ENCODE data around the gene VMP1.
"Not testable (repeated sequence)": the region's sequence is repeated elsewhere in the genome, so short reads cannot be mapped to it uniquely, and the experiment has no call there.

Gene VMP1

DNA sequence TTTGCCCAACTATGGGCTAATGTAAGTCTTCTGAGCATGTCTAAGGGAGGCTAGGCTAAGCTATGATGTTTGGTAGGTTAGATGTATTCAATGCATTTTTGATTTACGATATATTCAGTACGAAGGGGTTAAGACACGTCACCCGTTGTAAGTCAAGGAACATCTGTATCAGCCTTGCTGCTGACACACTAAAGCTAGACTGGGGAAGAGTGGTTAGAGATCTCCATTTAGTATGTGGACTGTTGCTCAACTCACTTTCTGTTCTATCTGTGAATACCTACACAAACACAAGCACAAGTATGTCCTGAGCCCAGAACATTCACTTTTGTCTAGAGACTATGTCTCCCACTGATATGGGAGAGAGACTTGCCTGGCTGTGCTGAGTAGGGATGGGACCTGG is 71.5 kb downstream of the VMP1 start:
- DNase-seq (ENCODE audit: low read depth in 2 of 2): no peak

DNA sequence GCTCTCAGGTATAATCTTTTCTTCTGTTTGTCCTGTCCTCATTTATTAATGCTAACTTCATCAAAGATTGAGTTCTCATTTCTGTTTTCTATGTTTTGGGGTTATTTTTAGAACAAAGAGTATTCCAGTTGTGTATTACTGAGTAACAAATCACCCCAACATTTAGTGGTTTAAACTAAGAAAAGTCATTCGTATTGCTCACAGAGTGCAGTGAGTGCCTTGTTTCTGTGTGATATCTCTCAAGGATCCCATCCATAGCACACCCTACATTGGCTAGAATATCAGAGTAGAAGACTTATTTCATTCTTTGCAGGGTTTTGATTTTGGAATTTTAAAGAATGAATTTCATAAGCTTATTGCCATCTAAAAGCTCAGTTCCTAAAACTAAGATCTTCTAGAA is 72.1 kb downstream of the VMP1 start:
- no peak for DNase-seq (ENCODE audit: low read depth in 2 of 2)

DNA sequence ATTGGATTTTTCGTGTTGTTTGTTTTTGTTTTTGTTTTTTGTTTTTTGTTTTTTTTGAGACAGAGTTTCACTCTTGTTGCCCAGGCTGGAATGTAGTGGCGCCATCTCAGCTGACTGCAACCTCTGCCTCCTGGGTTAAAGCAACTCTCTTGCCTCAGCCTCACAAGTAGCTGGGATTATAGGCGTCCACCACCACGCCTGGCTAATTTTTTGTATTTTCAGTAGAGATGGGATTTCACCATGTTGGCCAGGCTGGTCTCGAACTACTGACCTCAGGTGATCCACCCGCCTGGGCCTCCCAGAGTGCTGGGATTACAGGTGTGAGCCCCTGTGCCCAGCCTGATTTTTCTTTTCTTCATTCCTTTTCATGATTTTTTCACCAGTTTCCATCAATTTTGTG is 73.1 kb downstream of the VMP1 start:
- DNase-seq (ENCODE audit: low read depth in 2 of 2): not testable (repeated sequence)

DNA sequence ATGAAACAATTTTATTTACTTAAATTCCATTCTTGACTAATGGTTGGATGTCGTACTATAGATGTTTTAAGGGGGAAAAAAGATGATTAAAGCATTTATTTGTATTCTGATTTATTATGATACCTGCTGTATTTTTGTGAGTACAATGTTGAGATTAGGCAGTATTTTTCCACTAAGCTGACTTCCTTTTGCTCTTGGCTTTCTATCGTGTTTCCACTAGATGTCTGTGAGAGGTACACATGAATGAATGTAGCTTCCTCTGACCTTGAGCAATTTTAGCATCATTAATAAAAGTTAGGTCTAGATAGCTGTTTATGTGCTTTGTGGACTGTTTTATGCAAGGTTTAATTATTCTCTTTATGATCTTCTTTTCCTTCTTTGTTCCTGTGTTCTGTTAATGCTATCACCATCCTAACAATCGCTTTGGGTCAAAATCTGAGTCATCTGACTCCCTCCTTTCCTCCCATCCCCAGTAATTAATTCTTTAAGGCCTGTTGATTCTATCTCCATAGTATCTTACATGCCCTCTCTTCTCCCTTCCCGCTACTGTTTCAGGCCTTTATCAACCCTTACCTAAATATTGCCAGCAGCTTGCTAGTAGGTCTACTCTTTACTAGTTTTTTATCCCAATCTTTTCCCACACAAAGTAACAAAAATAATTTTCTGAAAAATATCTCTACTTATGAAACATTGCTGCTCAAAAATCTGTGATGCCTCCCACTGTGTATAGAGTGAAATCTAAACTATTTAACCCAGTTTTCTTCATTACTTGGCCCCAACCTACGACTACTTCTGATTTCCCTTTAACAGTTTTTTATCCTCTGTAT is 76.0 kb downstream of the VMP1 start:
- DNase-seq (ENCODE audit: low read depth in 2 of 2): no peak

DNA sequence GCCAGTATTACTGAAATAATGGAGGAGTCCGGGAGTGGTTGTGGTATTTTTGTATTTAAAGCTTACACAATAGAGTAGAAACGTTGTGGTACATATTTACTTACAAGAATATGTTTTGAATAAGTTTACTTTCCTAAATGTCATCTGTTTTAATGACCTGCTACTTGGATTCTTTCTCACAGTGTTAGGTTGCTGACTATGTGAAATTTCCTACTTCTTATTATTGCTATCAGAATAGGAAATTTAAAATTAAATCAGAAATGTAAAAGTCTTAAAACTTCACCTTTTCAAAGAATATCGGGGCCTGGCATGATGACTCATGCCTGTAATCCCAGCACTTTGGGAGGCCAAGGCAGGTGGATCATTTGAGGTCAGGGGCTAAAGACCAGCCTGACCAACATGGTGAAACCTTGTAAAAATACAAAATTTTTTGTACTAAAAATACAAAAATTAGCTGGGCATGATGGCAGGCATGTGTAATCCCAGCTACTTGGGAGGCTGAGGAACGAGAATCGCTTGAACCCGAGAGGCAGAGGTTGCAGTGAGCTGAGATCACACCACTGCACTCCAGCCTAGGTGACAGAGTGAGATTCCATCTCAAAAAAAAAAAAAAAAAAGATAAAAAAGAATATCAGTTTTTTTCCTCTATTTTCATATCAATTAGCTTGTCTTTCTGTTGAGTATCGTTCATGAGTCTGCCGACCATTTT is 77.8 kb downstream of the VMP1 start:
- DNase-seq (ENCODE audit: low read depth in 2 of 2): no peak

DNA sequence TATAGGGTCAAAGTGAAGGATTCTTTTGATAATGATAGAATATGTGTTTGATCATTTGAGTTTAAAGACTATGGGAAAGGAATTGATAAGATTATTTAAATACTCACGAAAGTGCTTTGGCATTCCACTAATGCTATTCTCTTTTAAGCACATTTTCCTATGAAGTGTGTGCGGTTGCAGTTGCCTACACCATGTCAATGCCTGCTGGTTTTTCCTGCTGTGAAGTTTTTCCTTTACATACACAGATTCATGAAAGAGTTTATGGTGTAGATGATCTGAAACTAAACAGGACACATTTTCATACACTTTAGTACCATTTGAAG is 78.7 kb downstream of the VMP1 start:
- no peak for DNase-seq (ENCODE audit: low read depth in 2 of 2)

DNA sequence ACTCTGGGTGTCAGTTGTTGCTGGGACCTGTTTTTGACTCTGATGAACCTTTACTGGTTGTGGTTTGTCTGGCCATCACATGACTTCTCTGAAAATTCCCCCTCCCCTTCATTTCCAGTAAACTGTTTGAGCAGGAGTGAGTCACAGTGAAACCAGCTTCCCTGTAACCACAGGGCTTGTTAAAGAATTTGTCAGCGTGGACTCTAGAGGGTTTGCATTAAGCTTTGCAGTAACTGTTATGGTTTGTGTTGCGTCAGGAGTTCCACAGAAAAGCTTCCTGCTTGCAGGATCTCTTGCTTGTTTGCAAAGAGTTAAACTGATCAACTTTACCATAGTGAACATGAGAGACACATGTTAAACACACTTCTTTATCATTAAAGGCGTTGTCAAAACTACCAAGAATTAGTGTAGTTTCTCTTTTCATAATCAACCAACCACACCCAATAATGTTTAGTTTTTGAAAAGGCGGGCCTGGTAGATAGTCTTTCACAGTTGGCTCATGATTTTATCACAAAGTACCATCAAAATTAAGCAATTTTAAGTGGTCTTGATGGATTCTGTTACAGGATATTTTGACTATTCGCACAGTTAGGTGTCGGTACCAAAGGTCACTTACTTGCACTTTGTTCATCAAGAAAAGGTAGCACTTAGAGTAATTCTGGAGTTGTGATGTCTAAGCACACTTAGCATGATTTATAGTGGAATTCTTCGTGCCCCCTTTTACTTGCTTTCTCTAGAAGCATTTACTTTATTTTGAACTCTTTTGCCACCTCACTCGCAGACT is 79.3 kb downstream of the VMP1 start:
- DNase-seq (ENCODE audit: low read depth in 2 of 2): peak; percentile 30 to 81

DNA sequence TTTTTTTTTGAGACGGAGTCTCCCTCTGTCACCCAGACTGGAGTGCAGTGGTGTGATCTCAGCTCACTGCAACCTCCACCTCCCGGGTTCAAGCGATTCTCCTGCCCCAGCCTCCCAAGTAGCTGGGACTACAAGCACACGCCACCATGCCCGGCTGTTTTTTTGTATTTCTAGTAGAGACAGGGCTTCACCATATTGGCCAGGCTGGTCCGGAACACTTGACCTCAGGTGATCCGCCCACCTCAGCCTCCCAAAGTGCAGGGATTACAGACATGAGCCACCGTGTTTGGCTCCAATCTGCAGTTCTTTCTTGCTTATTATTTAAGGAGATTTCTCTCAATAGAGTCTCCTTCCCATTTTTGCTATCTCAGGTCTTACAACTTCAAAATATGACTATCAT is 82.4 kb downstream of the VMP1 start:
- DNase-seq (ENCODE audit: low read depth in 2 of 2): not testable (repeated sequence)

DNA sequence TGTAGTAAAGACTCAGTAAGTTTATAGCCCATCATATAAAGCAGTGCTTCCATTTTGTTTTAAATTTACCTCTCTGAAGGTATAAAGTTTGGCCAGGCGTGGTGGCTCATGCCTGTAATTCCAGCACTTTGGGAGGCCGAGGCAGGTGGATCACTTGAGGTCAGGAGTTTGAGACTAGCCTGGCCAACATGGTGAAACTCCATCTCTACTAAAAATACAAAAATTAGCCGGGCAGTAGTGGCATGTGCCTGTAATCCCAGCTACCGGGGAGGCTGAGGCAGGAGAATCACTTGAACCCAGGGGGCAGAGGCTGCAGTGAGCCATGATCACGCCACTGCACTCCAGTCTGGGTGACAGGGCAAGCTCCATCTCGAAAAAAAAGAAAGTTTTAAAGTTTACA is 83.0 kb downstream of the VMP1 start:
- DNase-seq (ENCODE audit: low read depth in 2 of 2): not testable (repeated sequence)

DNA sequence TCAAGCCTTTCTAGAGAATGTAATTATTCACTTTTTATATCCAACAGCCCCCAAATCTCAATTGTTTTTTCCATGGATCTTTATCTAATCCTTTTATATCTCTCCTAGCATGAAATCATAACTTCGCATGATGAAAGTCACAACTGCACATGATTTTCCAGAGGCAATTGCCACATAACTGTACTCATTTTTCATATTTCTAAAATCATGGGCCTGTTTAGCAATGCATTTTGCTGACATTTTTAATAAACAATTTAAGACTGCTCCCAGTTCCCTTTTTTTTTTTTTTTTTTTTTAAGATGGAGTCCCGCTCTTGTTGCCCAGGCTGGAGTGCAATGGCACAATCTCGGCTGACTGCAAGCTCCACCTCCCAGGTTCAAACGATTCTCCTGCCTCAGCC is 83.5 kb downstream of the VMP1 start:
- no peak for DNase-seq (ENCODE audit: low read depth in 2 of 2)

DNA sequence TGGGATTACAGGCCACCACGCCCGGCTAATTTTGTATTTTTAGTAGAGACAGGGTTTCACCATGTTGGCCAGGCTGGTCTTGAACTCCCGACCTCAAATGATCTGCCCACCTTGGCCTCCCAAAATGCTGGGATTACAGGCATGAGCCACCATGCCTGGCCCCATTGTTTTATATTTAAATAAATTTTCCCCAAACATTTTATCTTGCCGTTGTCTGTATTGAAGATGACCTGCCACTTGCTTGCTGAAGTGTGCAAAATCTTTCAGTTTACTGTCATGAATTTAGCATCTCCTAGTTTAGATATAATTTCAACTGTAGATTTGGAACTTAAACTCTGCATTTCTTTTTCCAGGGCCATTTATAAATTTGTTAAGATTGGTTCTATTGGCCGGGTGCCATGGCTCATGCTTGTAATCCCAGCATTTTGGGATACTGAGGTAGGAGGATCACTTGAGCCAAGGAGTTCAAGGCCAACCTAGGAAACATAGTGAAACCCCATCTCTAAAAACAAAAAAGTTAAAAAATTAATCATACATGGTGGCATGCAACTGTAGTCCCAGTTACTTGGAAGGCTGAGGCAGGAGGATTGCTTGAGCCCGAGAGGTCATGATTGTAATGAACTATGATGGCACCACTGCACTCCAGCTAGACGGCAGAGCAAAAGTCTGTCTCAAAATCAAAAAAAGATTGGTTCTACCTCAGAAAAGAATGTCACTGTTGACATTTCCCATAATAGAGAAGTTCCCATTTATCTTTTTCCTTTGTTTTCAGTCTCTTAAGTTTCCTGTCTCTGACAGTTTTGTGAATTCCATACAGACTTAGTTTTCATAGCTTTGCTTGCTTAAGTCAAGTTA is 84.4 kb downstream of the VMP1 start:
- DNase-seq (ENCODE audit: low read depth in 2 of 2): no peak

DNA sequence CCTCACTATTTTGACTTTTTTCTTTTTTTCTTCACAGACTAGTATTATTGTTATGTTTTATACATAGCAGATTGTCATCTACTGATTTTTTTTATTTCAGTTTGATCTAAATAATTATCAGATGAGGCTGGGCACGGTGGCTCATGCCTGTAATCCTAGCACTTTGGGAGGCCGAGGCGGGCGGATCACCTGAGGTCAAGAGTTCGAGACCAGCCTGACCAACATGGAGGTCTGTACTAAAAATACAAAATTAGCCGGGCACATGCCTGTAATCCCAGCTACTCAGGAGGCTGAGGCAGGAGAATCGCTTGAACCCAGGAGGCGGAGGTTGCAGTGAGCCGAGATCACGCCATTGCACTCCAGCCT is 85.0 kb downstream of the VMP1 start:
- DNase-seq (ENCODE audit: low read depth in 2 of 2): not testable (repeated sequence)

DNA sequence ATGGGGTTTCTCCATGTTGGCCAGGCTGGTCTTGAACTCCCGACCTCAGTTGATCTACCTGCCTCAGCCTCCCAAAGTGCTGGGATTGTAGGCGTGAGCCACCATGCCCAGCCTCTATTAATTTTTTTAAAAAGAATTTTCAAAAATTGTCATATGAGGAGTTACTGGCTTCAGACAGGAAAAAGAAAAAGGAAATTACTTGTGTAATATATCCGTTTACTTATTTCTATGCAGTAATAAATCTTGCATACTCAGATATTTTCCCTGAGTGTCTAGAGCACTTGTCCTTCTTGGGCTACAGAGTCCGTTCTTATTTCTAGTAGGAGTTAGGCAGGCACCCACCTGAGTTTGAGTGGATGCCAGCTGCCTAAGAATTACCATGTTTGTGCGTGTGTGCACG is 85.8 kb downstream of the VMP1 start:
- DNase-seq (ENCODE audit: low read depth in 2 of 2): no peak

DNA sequence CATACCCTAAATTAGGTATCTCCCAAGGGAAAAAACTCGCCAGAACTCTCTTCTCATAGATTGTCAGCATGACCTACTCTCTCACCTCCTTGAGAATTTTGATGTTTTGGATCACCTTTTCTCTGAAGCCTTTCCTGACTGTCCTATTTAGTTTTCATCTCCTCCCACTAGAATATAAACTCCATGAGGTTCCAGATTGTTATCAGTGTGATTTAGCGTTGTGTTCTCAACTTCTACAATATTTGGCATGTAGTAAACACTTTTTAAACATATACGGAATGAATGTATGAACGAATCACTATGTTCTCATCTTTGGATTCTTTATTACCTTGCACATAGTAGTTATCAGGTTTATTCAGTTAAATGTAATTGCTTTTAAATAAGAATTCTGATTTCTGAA is 88.7 kb downstream of the VMP1 start:
- no peak for DNase-seq (ENCODE audit: low read depth in 2 of 2)

DNA sequence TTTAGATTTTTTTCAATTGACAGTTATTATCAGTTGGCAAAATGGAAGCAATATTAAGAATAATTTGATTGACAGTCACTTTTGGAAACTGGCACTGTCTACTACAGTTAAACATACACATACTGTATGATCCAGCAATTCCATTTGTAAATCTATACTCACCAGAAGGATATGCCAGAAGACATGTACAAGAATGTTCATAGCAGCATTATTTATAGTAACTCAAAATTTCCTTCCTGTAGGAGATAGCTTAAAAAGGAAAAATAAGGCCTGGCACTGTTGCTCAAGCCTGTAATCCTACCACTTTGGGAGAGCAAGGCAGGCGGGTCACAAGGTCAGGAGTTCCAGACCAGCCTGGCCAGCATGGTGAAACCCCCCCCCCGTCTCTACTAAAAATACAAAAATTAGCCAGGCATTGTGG is 89.3 kb downstream of the VMP1 start:
- DNase-seq (ENCODE audit: low read depth in 2 of 2): no peak

DNA sequence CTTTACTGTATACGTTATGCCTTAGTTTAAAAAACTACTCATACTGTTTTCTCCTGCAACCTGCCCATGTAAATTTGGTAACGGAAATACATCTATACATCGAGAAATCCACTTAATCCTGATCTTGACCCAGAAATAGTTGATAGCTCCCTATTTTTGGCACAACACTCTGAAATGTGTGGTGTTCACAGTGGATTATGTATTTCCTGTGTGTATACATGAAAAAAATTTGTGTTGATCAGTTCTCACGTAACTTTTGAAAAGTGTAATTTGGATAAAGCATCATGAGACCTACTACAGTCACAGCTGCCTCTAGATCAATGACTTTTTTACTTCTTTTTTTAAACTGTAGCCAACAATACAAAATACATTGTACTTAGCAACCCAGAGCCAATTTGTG is 90.7 kb downstream of the VMP1 start:
- DNase-seq (ENCODE audit: low read depth in 2 of 2): no peak

DNA sequence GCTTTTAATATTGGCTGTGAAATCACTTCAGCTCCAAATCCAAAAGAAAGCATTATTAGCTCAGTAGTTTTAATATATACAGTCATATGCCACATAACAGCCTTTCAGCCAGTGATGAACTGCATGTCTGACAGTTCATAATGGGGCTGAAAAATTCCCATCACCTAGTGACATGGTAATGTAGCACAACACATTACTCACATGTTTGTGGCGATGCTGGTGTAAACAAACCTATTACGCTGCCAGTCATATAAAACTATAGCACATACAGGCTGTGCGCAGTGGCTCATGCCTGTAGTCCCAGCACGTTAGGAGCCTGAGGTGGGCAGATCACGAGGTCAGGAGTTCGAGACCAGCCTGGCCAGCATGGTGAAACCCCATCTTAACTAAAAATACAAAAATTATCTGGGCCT is 93.1 kb downstream of the VMP1 start:
- DNase-seq (ENCODE audit: low read depth in 2 of 2): no peak

DNA sequence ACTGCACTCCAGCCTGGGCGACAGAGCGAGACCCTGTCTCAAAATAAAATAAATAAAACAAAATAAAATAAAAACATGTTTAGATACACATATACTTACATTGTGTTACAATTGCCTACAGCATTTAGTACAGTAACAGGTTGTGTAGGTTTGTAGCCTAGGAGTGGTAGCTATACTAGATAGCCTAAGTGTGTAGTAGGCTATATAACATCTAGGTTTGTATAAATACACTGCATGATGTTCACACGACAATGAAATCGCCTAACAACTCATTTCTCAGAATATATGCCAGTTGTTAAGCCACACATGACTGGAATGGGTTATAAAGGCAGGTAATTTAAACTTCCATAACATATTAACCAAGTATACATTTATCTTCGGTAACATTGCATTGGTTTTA is 94.7 kb downstream of the VMP1 start:
- no peak for DNase-seq (ENCODE audit: low read depth in 2 of 2)

DNA sequence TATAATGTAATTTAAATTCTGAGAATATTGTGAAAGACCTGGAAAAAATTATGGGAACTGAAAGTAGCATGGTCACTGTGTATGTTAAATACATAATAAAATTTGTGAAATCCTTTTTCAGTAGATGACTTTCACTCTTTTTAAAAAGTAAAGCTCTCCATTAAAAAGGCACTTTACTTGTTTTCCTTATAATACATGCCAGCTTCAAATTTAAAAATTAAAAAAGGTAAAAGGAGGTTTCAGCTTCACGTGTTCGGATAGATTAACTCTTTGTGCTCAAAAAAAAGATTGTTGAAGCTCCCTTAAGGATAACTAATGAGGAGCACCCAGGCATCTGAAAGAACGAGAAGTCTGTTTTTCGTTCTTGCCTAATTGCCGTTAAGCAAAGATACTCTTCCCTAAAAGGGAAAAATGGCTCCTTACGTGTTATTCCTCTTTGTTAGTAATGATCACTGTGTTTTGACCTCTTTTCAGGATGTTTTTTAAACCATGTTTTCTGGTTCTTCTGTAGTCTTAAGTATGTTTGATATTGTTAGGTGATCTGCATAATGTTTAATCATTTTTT is 97.5 kb downstream of the VMP1 start:
- no peak for DNase-seq (ENCODE audit: low read depth in 2 of 2)

DNA sequence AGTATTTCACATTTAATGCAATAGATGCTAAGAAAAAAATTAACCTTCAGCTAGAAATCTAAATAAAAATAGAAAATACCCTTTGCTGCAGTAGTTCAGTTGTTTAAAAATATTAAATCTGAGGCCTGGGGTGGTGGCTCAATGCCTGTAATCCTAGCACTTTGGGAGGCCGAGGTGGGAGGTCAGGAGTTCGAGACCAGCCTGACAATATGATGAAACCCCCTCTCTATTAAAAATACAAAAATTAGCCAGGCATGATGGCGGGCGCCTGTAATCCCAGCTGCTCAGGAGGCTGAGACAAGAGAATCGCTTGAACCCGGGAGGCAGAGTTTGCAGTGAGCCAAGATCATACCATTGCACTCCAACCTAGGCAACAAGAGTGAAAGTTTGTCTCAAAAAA is 98.9 kb downstream of the VMP1 start:
- not testable (repeated sequence) for DNase-seq (ENCODE audit: low read depth in 2 of 2)

DNA sequence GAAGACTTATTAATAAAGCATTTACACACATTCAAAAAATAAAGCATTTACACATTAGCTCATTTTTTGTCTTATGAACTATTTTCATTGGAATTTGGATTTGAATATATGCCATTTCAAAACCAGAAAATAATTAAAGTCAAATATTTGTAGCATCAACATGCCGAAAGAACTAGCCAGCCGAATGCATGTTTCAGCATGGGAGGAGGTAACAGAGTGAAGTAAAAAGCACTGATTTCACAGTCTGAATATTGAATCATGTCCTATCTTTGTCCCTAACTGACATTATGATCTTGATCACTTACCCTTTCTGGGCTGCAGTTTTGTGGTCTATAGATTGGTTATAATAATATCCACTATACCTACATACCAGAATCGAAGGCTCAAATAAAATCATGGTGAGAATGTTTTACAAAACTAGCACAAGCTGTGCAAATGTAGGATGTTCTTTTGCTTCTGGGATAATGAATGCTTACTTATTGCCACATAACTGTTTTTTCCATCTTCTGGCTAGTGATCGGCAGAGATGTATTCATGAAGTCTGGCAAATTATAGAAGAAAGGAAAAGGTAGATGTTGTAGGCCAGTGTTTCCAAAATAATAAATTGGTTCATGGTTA is 100.5 kb downstream of the VMP1 start:
- no peak for DNase-seq (ENCODE audit: low read depth in 2 of 2)

Measured in stimulated activated CD8-positive, alpha-beta memory T cell treated with anti-CD3 and anti-CD28 coated beads, Interleukin-15, amount 100 ng/mL, for 4 hours (primary cell).